Endothelial cell of umbilical vein (primary cell): ENCODE data around the gene DLL4. TPM values are rescaled to one million over a fixed set of nuclear protein-coding genes. Genes with fewer than 3 reads are reported as not detected.

ENCODE experiments used
- BruUV-seq: library from RNA; stranded (reverse); fragments of 400-500 nt; replicated peaks from 2 replicates; lab custom pipeline; 2021; lab: Mats Ljungman, UMichigan
- CTCF ChIA-PET: fragments of 300-600, 350-600 bp; sonication (Branson Sonifier 250); formaldehyde crosslinking; loops from one replicate; lab custom pipeline; 2021; ENCODE audit warnings: antibody characterized with exemption, inconsistent platforms; lab: Charles Lee
- POLR2A ChIA-PET: fragments of 300-600, 350-600 bp; sonication (Branson Sonifier 250); formaldehyde crosslinking; loops from one replicate; lab custom pipeline; 2021; ENCODE audit warnings: antibody characterized with exemption, inconsistent platforms; lab: Charles Lee
- DNase-seq: peaks from one replicate; pipeline ENCODE4 v3.0.0-alpha.2; 2011; ENCODE audit warnings: low read depth, low spot score
- FAIRE-seq: peaks from 2 replicates; lab custom pipeline; 2011; peaks lifted over from hg19 to GRCh38; lab: Jason Lieb, UNC
- H2AFZ ChIP-seq: 2 replicates; pipeline ENCODE4 v1.6.0; 2012; ENCODE audit warnings: low read depth, low read length, control low read depth, inconsistent platforms
- H3K27ac ChIP-seq: 2 replicates; pipeline ENCODE4 v1.5.1; 2011; ENCODE audit warnings: low read depth, mild to moderate bottlenecking, control low read depth, low read length, moderate library complexity; ENCODE audit not compliant: insufficient read depth
- H3K27me3 ChIP-seq, 2 experiments: 2 replicates each; pipeline versions ENCODE4 v1.6.0 to v1.6.1; 2011; ENCODE audit warnings: low read length in 2 of 2, mixed read lengths in 1 of 2; ENCODE audit not compliant: control insufficient read depth in 2 of 2, insufficient read depth in 2 of 2
- H3K36me3 ChIP-seq, 2 experiments: 2 replicates in 1 of 2; 3 replicates in 1 of 2; pipeline ENCODE4 v1.5.1; 2011; ENCODE audit warnings: low read length in 2 of 2, mild to moderate bottlenecking in 1 of 2, moderate library complexity in 1 of 2; ENCODE audit not compliant: control insufficient read depth in 2 of 2, insufficient read depth in 2 of 2; ENCODE audit errors: extremely low read depth in 1 of 2
- H3K4me1 ChIP-seq: 3 replicates; pipeline ENCODE4 v1.5.1; 2011; ENCODE audit warnings: mild to moderate bottlenecking, low read length; ENCODE audit not compliant: control insufficient read depth, insufficient read depth; ENCODE audit errors: extremely low read depth
- H3K4me2 ChIP-seq: 2 replicates; pipeline ENCODE4 v1.6.1; 2011; ENCODE audit warnings: low read length, control low read depth, mixed read lengths; ENCODE audit not compliant: insufficient read depth
- H3K4me3 ChIP-seq, 3 experiments: fragments of 200-600 bp in 1 of 3; sonication (generic), shearing (Covaris generic) in 1 of 3; replicated peaks in 1 of 3; 2 replicates each; pipeline ENCODE4 v1.5.1; 2011 to 2016; ENCODE audit warnings: control low read depth in 3 of 3, low read length in 3 of 3, mild to moderate bottlenecking in 2 of 3, inconsistent platforms in 1 of 3, low read depth in 1 of 3, moderate library complexity in 1 of 3; ENCODE audit not compliant: insufficient read depth in 1 of 3
- H3K79me2 ChIP-seq: 2 replicates; pipeline ENCODE4 v1.6.0; 2012; ENCODE audit warnings: low read length, inconsistent platforms; ENCODE audit not compliant: control insufficient read depth, insufficient read depth
- H3K9ac ChIP-seq: replicated peaks from 2 replicates; pipeline ENCODE3; 2011; ENCODE audit warnings: low read length, control low read depth; ENCODE audit not compliant: insufficient read depth; ENCODE audit errors: extremely low read depth
- H3K9me1 ChIP-seq: replicated peaks from 3 replicates; pipeline ENCODE4 v1.6.0; 2011; ENCODE audit warnings: mild to moderate bottlenecking, low read length; ENCODE audit not compliant: control insufficient read depth, insufficient read depth; ENCODE audit errors: extremely low read depth
- H3K9me3 ChIP-seq: replicated peaks from 2 replicates; pipeline ENCODE4 v1.5.1; 2012; ENCODE audit warnings: low read length, inconsistent platforms; ENCODE audit not compliant: control insufficient read depth, insufficient read depth
- H4K20me1 ChIP-seq: replicated peaks from 2 replicates; pipeline ENCODE3; 2011; ENCODE audit warnings: mild to moderate bottlenecking, low read length; ENCODE audit not compliant: control insufficient read depth, insufficient read depth; ENCODE audit errors: extremely low read depth
- EZH2 ChIP-seq: IDR thresholded peaks from 2 replicates; pipeline ENCODE4 v1.6.1; 2012; ENCODE audit warnings: borderline replicate concordance, low read depth, mild to moderate bottlenecking, moderate library complexity, low read length, inconsistent platforms; ENCODE audit not compliant: severe bottlenecking
- FOS ChIP-seq: IDR thresholded peaks from 2 replicates; pipeline ENCODE4 v1.6.1; 2011; ENCODE audit warnings: mild to moderate bottlenecking, low read length, moderate library complexity, borderline replicate concordance; ENCODE audit not compliant: insufficient read depth
- GATA2 ChIP-seq: IDR thresholded peaks from 2 replicates; pipeline ENCODE4 v1.7.0; 2011; ENCODE audit warnings: low read depth, mild to moderate bottlenecking, moderate library complexity, mixed read lengths, low read length; ENCODE audit not compliant: insufficient read length, insufficient read depth
- POLR2AphosphoS5 ChIP-seq: IDR thresholded peaks from 2 replicates; pipeline ENCODE4 v1.6.1; 2012; ENCODE audit warnings: low read depth, mild to moderate bottlenecking, control low read depth, low read length, moderate library complexity; ENCODE audit not compliant: insufficient read depth
- dilution Hi-C: fragments of 300-500 bp; cut with MboI; formaldehyde crosslinking; loops from one replicate; pipeline ENCODE4 v1.15.0; 2019; ENCODE audit warnings: low sequenced_read_pairs; ENCODE audit not compliant: extremely low pct_ligation_motif_present
- intact Hi-C: fragments of 100-400 bp; cut with micrococcal nuclease; formaldehyde crosslinking; loops from one replicate; pipeline ENCODE4 v1.10.0; 2022
- polyA plus RNA-seq, 4 experiments: library from polyadenylated mRNA; depleted of rRNA in 3 of 4; stranded (reverse) in 3 of 4; unstranded in 1 of 4; fragments of >200 nt; gene quantifications; 2 replicates each; pipeline versions ENCODE4 v1.2.1 to v1.2.3, GENCODE V29; 2011 to 2012; ENCODE audit warnings: missing spikeins in 1 of 4
- total RNA-seq: library from RNA; stranded (reverse); gene quantifications from 2 replicates; pipeline ENCODE4 v1.2.3, GENCODE V29; 2021
- TF ChIP-seq, protein P1 (sequence below): IDR thresholded peaks from 2 replicates; pipeline ENCODE4 v1.6.1; 2011; ENCODE audit not compliant: insufficient read depth, insufficient read length
- TF ChIP-seq, protein P2 (sequence below), 2 donors: IDR thresholded peaks; 1 replicate in 1 of 2; 2 replicates in 1 of 2; pipeline ENCODE4 v1.5.1; 2011; ENCODE audit warnings: low read length in 2 of 2, mild to moderate bottlenecking in 2 of 2, moderate library complexity in 2 of 2, control low read depth in 1 of 2, inconsistent platforms in 1 of 2, low read depth in 1 of 2; ENCODE audit not compliant: insufficient read depth in 1 of 2; ENCODE audit errors: extremely low read depth in 1 of 2

The DLL4 gene
- total and polyA plus RNA-seq, 2 donors (not counting 3 experiments of a cell fraction or from before 2014, with no cell fraction given), result 55.2 to 57.8 TPM

DNA sequence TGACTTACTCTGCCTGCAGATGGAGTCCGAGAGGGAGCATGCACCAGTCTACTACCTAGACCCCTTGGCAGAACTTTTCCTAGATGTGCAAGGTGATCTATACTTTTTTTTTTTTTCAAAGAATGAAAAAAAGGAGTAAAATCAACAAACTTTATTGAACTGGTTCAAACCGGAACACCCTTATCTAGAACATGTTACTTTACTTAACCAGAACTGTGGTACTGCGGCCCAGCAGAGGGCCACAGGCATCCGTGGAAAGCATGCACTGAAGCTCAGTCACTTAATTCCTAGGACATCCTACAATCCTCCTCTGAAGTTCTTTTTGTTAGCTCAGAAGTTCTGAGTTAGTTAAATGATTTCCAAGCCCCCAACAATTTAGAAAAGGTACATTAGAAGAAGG lies 45.7 kb downstream of the DLL4 start:
- Histone ChIP-seq H4K20me1 (no peaks in the 10 kb centered on the region), H3K9me1 (no peaks in the 10 kb centered on the region), H3K27me3 (no peaks in the 10 kb centered on the region), H3K9me3 (no peaks in the 10 kb centered on the region), H3K4me3 (no peak overlapping the region), H3K36me3 (peaks cover 11 to 24% of the 10 kb centered on the region in 2 experiments), H2AFZ (no peak overlapping the region), H3K27ac (no peak overlapping the region), H3K4me1 (no peaks in the 10 kb centered on the region), H3K9ac (no peak overlapping the region), H3K79me2 (no peaks in the 10 kb centered on the region), H3K4me2 (no peak overlapping the region)
- dilution Hi-C loops (no loop called here), intact Hi-C loops (no loop called here)
- no TSS peak for BruUV-seq
- TF ChIP-seq FOS, result no peak
- FAIRE-seq (no peak), DNase-seq (no peak)
- ChIA-PET CTCF (interaction anchor here (0.9 to 5.6 kb wide), 5 partner anchors 10 to 209 kb away, joined by 4 to 31 read pairs (median 4); no protein-coding TSS in a partner anchor), POLR2A (no interaction called here)

DNA sequence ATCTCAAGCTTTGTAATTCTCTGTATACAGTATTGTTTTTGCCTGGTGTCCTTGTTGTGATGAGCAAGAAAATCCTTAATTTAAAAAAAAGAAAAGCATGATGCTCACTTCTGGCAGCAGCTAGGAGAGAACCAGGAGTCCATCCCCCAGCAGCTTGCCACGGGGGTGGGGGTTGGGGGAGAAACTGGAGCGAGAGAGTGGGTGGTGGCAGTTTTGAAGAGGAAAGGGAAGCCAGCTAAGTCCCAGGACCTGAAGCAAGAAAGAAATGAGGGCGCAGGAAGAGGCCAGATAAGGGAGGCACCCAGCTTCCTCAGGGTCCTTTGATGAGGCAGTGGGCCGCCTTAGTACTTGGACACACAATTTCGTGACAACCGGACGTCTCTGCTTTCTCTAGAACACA lies 47.7 kb downstream of the DLL4 start:
- Histone ChIP-seq H3K4me2 (no peak overlapping the region), H3K36me3 (peaks cover 13 to 29% of the 10 kb centered on the region in 2 experiments), H3K4me1 (peaks cover 13% of the 10 kb centered on the region), H2AFZ (no peak overlapping the region), H4K20me1 (no peaks in the 10 kb centered on the region), H3K27me3 (no peaks in the 10 kb centered on the region), H3K4me3 (no peak overlapping the region), H3K9me1 (no peaks in the 10 kb centered on the region), H3K27ac (no peak overlapping the region), H3K79me2 (no peaks in the 10 kb centered on the region), H3K9me3 (no peaks in the 10 kb centered on the region), H3K9ac (no peak overlapping the region)
- ChIA-PET CTCF (interaction anchor here (1.4 to 5.6 kb wide), 4 partner anchors 35 to 46 kb away, joined by 3 to 31 read pairs (median 6); no protein-coding TSS in a partner anchor), POLR2A (no interaction called here)
- BruUV-seq, result no TSS peak
- FAIRE-seq (no peak), DNase-seq (no peak)
- intact Hi-C loops, result no loop called here
- TF ChIP-seq, protein P1, sequence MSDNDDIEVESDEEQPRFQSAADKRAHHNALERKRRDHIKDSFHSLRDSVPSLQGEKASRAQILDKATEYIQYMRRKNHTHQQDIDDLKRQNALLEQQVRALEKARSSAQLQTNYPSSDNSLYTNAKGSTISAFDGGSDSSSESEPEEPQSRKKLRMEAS, result no peak
- no peak for TF ChIP-seq GATA2
- TF ChIP-seq, protein P2, sequence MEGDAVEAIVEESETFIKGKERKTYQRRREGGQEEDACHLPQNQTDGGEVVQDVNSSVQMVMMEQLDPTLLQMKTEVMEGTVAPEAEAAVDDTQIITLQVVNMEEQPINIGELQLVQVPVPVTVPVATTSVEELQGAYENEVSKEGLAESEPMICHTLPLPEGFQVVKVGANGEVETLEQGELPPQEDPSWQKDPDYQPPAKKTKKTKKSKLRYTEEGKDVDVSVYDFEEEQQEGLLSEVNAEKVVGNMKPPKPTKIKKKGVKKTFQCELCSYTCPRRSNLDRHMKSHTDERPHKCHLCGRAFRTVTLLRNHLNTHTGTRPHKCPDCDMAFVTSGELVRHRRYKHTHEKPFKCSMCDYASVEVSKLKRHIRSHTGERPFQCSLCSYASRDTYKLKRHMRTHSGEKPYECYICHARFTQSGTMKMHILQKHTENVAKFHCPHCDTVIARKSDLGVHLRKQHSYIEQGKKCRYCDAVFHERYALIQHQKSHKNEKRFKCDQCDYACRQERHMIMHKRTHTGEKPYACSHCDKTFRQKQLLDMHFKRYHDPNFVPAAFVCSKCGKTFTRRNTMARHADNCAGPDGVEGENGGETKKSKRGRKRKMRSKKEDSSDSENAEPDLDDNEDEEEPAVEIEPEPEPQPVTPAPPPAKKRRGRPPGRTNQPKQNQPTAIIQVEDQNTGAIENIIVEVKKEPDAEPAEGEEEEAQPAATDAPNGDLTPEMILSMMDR (IDR thresholded peaks at IDR 0.05; ENCODE audit: extremely low read depth in 1 of 2, insufficient read depth in 1 of 2, low read depth in 1 of 2, low read length in 2 of 2), result no peak
- TF ChIP-seq FOS, result no peak
- TF ChIP-seq POLR2AphosphoS5, result no peak
- TF ChIP-seq EZH2, result no peak
- dilution Hi-C loops, result no loop called here
